ENCODE results near the gene VCAN. TPM values are rescaled to one million over a fixed set of nuclear protein-coding genes. Genes with fewer than 3 reads are reported as not detected.

VCAN gene
- total RNA-seq, 6 experiments from 2014 or later = 3.8 to 13.8 (median 6.0) TPM

GRCh38 chr5:83513081-83513480, 41.5 kb downstream of the VCAN start:
- H3K36me3 ChIP-seq = no peaks in the 10 kb centered on the region
- TF ChIP-seq, protein P1, sequence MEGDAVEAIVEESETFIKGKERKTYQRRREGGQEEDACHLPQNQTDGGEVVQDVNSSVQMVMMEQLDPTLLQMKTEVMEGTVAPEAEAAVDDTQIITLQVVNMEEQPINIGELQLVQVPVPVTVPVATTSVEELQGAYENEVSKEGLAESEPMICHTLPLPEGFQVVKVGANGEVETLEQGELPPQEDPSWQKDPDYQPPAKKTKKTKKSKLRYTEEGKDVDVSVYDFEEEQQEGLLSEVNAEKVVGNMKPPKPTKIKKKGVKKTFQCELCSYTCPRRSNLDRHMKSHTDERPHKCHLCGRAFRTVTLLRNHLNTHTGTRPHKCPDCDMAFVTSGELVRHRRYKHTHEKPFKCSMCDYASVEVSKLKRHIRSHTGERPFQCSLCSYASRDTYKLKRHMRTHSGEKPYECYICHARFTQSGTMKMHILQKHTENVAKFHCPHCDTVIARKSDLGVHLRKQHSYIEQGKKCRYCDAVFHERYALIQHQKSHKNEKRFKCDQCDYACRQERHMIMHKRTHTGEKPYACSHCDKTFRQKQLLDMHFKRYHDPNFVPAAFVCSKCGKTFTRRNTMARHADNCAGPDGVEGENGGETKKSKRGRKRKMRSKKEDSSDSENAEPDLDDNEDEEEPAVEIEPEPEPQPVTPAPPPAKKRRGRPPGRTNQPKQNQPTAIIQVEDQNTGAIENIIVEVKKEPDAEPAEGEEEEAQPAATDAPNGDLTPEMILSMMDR (IDR thresholded peaks at IDR 0.05) = no peak
- no peak for TF ChIP-seq POLR2A (IDR thresholded peaks at IDR 0.05)
- no peaks in the 10 kb centered on the region for H3K27me3 ChIP-seq
- DNase-seq (no peak), ATAC-seq (peak in 1 of 4 donors; percentile 20)
- intact Hi-C loops (cut with DNase I) = no loop called here
- H3K27ac ChIP-seq = no peak overlapping the region
- H3K4me1 ChIP-seq = no peaks in the 10 kb centered on the region
- H3K4me3 ChIP-seq = no peak overlapping the region
- 30% methylated on average over 1 of the region's 1 CpG for WGBS (ENCODE audit: insufficient coverage, low coverage, low lambda C conversion rate, missing lambda C conversion rate)
- no peaks in the 10 kb centered on the region for H3K9me3 ChIP-seq

- Histone ChIP-seq H3K27me3 (no peaks in the 10 kb centered on the region), H3K27ac (no peak overlapping the region), H3K9me3 (no peaks in the 10 kb centered on the region), H3K4me3 (no peak overlapping the region), H3K4me1 (no peaks in the 10 kb centered on the region), H3K36me3 (no peaks in the 10 kb centered on the region)
- 62% methylated on average over 3 of the region's 3 CpGs for WGBS (ENCODE audit: insufficient coverage, low coverage, low lambda C conversion rate, missing lambda C conversion rate)
- DNase-seq = no peak
- TF ChIP-seq POLR2A (IDR thresholded peaks at IDR 0.05) = no peak
- TF ChIP-seq, protein P1 (IDR thresholded peaks at IDR 0.05) = no peak
- intact Hi-C loops (cut with DNase I) = no loop called here
- ATAC-seq = no peak
These were observed 41.9 kb downstream of the VCAN start for GRCh38 chr5:83513491-83513890.

DNA sequence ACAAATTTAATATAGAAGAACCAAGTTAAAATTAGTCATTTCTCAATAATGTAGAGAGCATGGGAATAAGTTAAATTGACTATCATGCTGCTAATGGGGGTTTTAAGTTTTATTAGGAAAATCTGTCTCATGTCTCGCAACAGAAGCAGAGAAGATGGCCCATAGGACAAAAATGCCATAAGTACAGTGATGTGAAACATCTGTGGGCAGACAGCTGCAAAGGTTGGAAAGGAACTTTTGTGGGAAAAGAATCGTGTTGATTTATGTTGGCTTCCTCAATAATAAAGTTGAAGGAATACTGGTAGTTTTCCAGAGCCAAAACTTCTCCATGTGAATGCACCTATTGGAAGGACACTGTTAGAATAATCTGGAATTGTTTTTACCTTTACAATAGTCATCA, 44.8 kb downstream of the VCAN start:
- ATAC-seq (no peak), DNase-seq (no peak)
- 54% methylated on average over 2 of the region's 2 CpGs for WGBS (ENCODE audit: insufficient coverage, low coverage, low lambda C conversion rate, missing lambda C conversion rate)
- H3K9me3 ChIP-seq = no peaks in the 10 kb centered on the region
- H3K27me3 ChIP-seq = no peaks in the 10 kb centered on the region
- no peak overlapping the region for H3K27ac ChIP-seq
- no peak overlapping the region for H3K4me3 ChIP-seq
- no peaks in the 10 kb centered on the region for H3K4me1 ChIP-seq
- TF ChIP-seq, protein P1 (IDR thresholded peaks at IDR 0.05) = no peak
- TF ChIP-seq POLR2A (IDR thresholded peaks at IDR 0.05) = no peak
- no peaks in the 10 kb centered on the region for H3K36me3 ChIP-seq
- intact Hi-C loops (cut with DNase I) = no loop called here

DNA sequence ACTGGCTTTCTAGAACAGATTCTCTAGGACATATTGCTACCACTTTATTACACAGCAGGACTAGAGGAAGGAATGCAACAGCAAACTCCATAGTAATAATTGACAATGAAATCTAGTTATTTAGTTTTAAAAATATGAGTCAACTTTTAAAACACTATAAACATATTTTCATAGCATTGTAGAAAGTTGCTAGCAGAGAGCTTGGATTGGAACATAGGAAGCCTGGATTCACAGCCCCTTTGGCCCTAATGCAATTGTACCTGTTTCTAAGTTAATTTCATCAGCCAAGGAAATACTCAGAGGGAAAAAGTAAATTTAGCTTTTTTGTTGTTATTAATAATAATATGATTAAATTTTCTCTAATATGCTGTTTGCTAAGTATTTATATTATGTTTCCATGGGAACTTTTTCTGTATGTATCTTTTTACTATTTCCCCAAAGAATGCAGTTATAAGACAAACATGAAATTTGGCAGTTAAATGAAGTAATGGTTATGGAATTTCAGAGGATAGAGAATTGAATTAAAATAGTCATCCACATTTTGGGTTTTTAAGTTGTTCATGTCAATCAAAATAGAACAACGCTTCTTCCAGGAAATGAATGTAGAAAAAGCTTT, 45.6 kb downstream of the VCAN start:
- Histone ChIP-seq H3K9me3 (no peaks in the 10 kb centered on the region), H3K4me1 (no peaks in the 10 kb centered on the region), H3K4me3 (no peak overlapping the region), H3K27ac (no peak overlapping the region), H3K27me3 (no peaks in the 10 kb centered on the region), H3K36me3 (no peaks in the 10 kb centered on the region)
- TF ChIP-seq, protein P1 (IDR thresholded peaks at IDR 0.05) = no peak
- TF ChIP-seq POLR2A (IDR thresholded peaks at IDR 0.05) = no peak
- no peak for DNase-seq
- 58% methylated on average over 1 of the region's 1 CpG for WGBS (ENCODE audit: insufficient coverage, low coverage, low lambda C conversion rate, missing lambda C conversion rate)
- intact Hi-C loops (cut with DNase I) = no loop called here
- no peak for ATAC-seq

GRCh38 chr5:83517688-83518085, 46.1 kb downstream of the VCAN start:
- H3K9me3 ChIP-seq = no peaks in the 10 kb centered on the region
- WGBS (ENCODE audit: insufficient coverage, low coverage, low lambda C conversion rate, missing lambda C conversion rate) = 50% methylated on average over 1 of the region's 1 CpG
- no peak for TF ChIP-seq POLR2A (IDR thresholded peaks at IDR 0.05)
- TF ChIP-seq, protein P1 (IDR thresholded peaks at IDR 0.05) = no peak
- no peaks in the 10 kb centered on the region for H3K27me3 ChIP-seq
- DNase-seq (no peak), ATAC-seq (no peak)
- intact Hi-C loops (cut with DNase I) = no loop called here
- no peaks in the 10 kb centered on the region for H3K4me1 ChIP-seq
- no peaks in the 10 kb centered on the region for H3K36me3 ChIP-seq
- H3K27ac ChIP-seq = no peak overlapping the region
- no peak overlapping the region for H3K4me3 ChIP-seq
